Measurements from ENCODE around the gene MCC. TPM values are rescaled to one million over a fixed set of nuclear protein-coding genes. Genes with fewer than 3 reads are reported as not detected.
A peak's percentile ranks its signal among the peaks of the same experiment; 100 is the strongest.

Gene MCC
- total and polyA plus RNA-seq, 2 of the 4 experiments (the other 2 are of a cell fraction) = 5.0 to 20.6 TPM

DNA sequence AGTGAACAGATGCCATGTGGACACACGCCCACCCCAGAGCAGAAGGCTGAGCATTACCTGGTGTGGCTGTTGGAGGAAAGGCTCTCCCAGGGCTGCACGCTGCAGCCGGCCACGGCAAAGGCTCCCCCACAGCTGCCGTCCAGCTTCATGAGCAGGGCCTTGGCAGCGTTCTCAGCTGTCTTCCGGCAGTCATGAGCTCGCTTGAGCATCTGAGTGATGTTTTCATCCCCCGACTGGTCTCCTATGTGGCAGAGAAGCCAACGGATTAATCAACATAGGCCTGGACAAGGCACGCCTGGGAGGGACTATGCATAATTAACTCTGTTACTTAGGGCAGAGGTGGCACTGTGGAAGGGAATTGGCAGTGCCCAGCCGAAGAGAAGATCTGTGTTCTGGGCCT, 424.3 kb downstream of the MCC start:
- H3K23ac ChIP-seq (ENCODE audit: low read depth, low read length) = no peak overlapping the region
- H4K8ac ChIP-seq (ENCODE audit: low read depth in 2 of 2, low read length in 2 of 2) = no peak overlapping the region
- no peak overlapping the region for H4K91ac ChIP-seq (ENCODE audit: insufficient read depth, low read depth, low read length)
- no peak overlapping the region for H2AK9ac ChIP-seq (replicated peaks; ENCODE audit: low read depth, low read length, poor library complexity)
- H3K4ac ChIP-seq (ENCODE audit: low read depth, low read length) = peak overlapping the region; percentile 11; the same call in 1 of the 2 replicates
- H3K36me3 ChIP-seq (ENCODE audit: control insufficient read depth, insufficient read depth, low read length) = peaks cover 45% of the 10 kb centered on the region
- no peaks in the 10 kb centered on the region for H3K27me3 ChIP-seq (ENCODE audit: control insufficient read depth, insufficient read depth, low read length)
- no peak overlapping the region for H2BK5ac ChIP-seq (ENCODE audit: low read depth, low read length, poor library complexity, severe bottlenecking)
- H3K18ac ChIP-seq (ENCODE audit: low read depth, low read length) = no peak overlapping the region
- H4K5ac ChIP-seq (ENCODE audit: low read depth, low read length) = no peak overlapping the region
- H3K4me1 ChIP-seq (ENCODE audit: control insufficient read depth, insufficient read depth, low read length) = peaks cover 31% of the 10 kb centered on the region
- CTCF ChIA-PET = no interaction called here
- no peak overlapping the region; the same call in 2 of the 3 replicates for H2BK15ac ChIP-seq (ENCODE audit: low read depth, low read length)
- no peak overlapping the region for H3K4me3 ChIP-seq (ENCODE audit: insufficient read depth, low read depth, low read length)
- DNase-seq (no peak), ATAC-seq (ENCODE audit: low read depth) (no peak)
- no peaks in the 10 kb centered on the region for H3K9me3 ChIP-seq (ENCODE audit: control insufficient read depth, insufficient read depth, low read length)
- peak overlapping the region; percentile 46; the same call in 1 of the 2 replicates for H2AK5ac ChIP-seq (ENCODE audit: low read depth, low read length)
- H3K9me1 ChIP-seq (ENCODE audit: insufficient read depth, low read length) = peaks cover 29% of the 10 kb centered on the region
- no peak overlapping the region for H2BK20ac ChIP-seq (ENCODE audit: low read depth, low read length)
- BruUV-seq (replicated peaks) = no TSS peak
- in situ Hi-C loops (cut with MboI; ENCODE audit: low sequenced_read_pairs) = no loop called here
- dilution Hi-C loops (cut with HindIII; ENCODE audit: low sequenced_read_pairs, unreplicated experiment) = no loop called here
- intact Hi-C loops (cut with micrococcal nuclease) = loop anchor here (10.0 kb wide), 1 partner anchor 231 kb away; no protein-coding TSS in a partner anchor
- no peak overlapping the region for H3K56ac ChIP-seq (ENCODE audit: extremely low read depth, insufficient read depth, low read length)
- peaks cover 0 to 7% of the 10 kb centered on the region in 2 experiments; a peak in 2 of 4 replicates for H3K79me1 ChIP-seq (ENCODE audit: low read depth in 1 of 2, low read length in 2 of 2)
- TF ChIP-seq NFE2L2 (IDR thresholded peaks at IDR 0.05; ENCODE audit: low read depth, low read length) = no peak
- TF ChIP-seq SMC3 (IDR thresholded peaks at IDR 0.05; ENCODE audit: low read depth, low read length) = no peak
- no peak for TF ChIP-seq BHLHE40 (IDR thresholded peaks at IDR 0.05; ENCODE audit: low read depth, low read length)
- TF ChIP-seq, protein P1, sequence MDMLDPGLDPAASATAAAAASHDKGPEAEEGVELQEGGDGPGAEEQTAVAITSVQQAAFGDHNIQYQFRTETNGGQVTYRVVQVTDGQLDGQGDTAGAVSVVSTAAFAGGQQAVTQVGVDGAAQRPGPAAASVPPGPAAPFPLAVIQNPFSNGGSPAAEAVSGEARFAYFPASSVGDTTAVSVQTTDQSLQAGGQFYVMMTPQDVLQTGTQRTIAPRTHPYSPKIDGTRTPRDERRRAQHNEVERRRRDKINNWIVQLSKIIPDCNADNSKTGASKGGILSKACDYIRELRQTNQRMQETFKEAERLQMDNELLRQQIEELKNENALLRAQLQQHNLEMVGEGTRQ (IDR thresholded peaks at IDR 0.05; ENCODE audit: low read depth, low read length) = no peak
- no peak for TF ChIP-seq RFX5 (IDR thresholded peaks at IDR 0.05; ENCODE audit: low read depth, low read length)
- TF ChIP-seq CEBPB (IDR thresholded peaks at IDR 0.05; ENCODE audit: low read depth, low read length) = no peak
- TF ChIP-seq CHD1 (IDR thresholded peaks at IDR 0.05; ENCODE audit: low read depth, low read length) = no peak
- H3K27ac ChIP-seq (ENCODE audit: insufficient read depth, low read length) = no peak overlapping the region
- POLR2A ChIA-PET (ENCODE audit: unreplicated experiment) = no interaction called here
- no peak overlapping the region for H2BK120ac ChIP-seq (ENCODE audit: low read depth, low read length)
- no peak overlapping the region for H2AFZ ChIP-seq (replicated peaks; ENCODE audit: low read length, poor library complexity)
- H4K20me1 ChIP-seq (ENCODE audit: insufficient read depth, low read length) = no peaks in the 10 kb centered on the region
- no peak overlapping the region for H3K9ac ChIP-seq (ENCODE audit: low read depth, low read length)
- H3K4me2 ChIP-seq (ENCODE audit: low read depth, low read length) = no peak overlapping the region
- H3K14ac ChIP-seq (replicated peaks; ENCODE audit: low read depth, low read length) = no peak overlapping the region
- 92% methylated on average over 9 of the region's 12 CpGs; no CpG with 5 or more reads in 1 of the 2 experiments for WGBS, 2 experiments (ENCODE audit: extremely low coverage in 2 of 2, insufficient read length in 1 of 2)
